ENCODE data around the gene SEMA6A. TPM values are rescaled to one million over a fixed set of nuclear protein-coding genes. Genes with fewer than 3 reads are reported as not detected.

SEMA6A gene
- total and polyA plus RNA-seq, 8 donors: 8.9 to 24.5 (median 14.1) TPM

- no peak for FAIRE-seq
- H3K27ac ChIP-seq: no peak overlapping the region
- intact Hi-C loops (cut with DNase I): no loop called here
- no peaks in the 10 kb centered on the region for H3K4me1 ChIP-seq
- no peaks in the 10 kb centered on the region for H3K27me3 ChIP-seq
- no peak for ATAC-seq
- H3K4me3 ChIP-seq: no peak overlapping the region
- no peaks in the 10 kb centered on the region for H3K36me3 ChIP-seq
- no peak for DNase-seq
- no peaks in the 10 kb centered on the region for H3K9me3 ChIP-seq
- 82 to 90% methylated on average over 1 of the region's 1 CpG for WGBS, 2 donors
- no peak for TF ChIP-seq CTCF (IDR thresholded peaks at IDR 0.05)
These were observed 155.4 kb downstream of the SEMA6A start for GRCh38 chr5:116419258-116419657.

- Histone ChIP-seq H3K27me3 (no peaks in the 10 kb centered on the region), H3K9me3 (no peaks in the 10 kb centered on the region), H3K36me3 (no peaks in the 10 kb centered on the region), H3K27ac (no peak overlapping the region), H3K4me1 (no peaks in the 10 kb centered on the region), H3K4me3 (no peak overlapping the region)
- DNase-seq: no peak
- ATAC-seq: peak in 3 of 4 donors; percentile 27 to 70 (median 62)
- FAIRE-seq: no peak
- no peak for TF ChIP-seq CTCF (IDR thresholded peaks at IDR 0.05)
- intact Hi-C loops (cut with DNase I): no loop called here
- WGBS, 2 donors: 41 to 42% methylated on average over 3 of the region's 3 CpGs
These were observed 155.8 kb downstream of the SEMA6A start for GRCh38 chr5:116418774-116419173.

GRCh38 chr5:116418016-116418415 is 156.6 kb downstream of the SEMA6A start:
- Histone ChIP-seq H3K36me3 (no peaks in the 10 kb centered on the region), H3K27ac (no peak overlapping the region), H3K4me3 (no peak overlapping the region), H3K27me3 (no peaks in the 10 kb centered on the region), H3K9me3 (no peaks in the 10 kb centered on the region), H3K4me1 (no peaks in the 10 kb centered on the region)
- TF ChIP-seq CTCF (IDR thresholded peaks at IDR 0.05): no peak
- intact Hi-C loops (cut with DNase I): no loop called here
- whole genome bisulfite sequencing, 2 donors: 79 to 80% methylated on average over 2 of the region's 2 CpGs
- DNase-seq (no peak), ATAC-seq (no peak), FAIRE-seq (no peak)

GRCh38 chr5:116415989-116416388 is 158.6 kb downstream of the SEMA6A start:
- DNase-seq: no peak
- Histone ChIP-seq H3K4me3 (no peak overlapping the region), H3K4me1 (peaks cover 0 to 2% (median under 1%) of the 10 kb centered on the region in 3 donors), H3K36me3 (no peaks in the 10 kb centered on the region), H3K27ac (no peak overlapping the region), H3K9me3 (no peaks in the 10 kb centered on the region), H3K27me3 (no peaks in the 10 kb centered on the region)
- no peak for FAIRE-seq
- TF ChIP-seq CTCF (IDR thresholded peaks at IDR 0.05): no peak
- intact Hi-C loops (cut with DNase I): no loop called here
- WGBS, 2 donors: 76 to 81% methylated on average over 5 of the region's 5 CpGs
- ATAC-seq: no peak

DNA sequence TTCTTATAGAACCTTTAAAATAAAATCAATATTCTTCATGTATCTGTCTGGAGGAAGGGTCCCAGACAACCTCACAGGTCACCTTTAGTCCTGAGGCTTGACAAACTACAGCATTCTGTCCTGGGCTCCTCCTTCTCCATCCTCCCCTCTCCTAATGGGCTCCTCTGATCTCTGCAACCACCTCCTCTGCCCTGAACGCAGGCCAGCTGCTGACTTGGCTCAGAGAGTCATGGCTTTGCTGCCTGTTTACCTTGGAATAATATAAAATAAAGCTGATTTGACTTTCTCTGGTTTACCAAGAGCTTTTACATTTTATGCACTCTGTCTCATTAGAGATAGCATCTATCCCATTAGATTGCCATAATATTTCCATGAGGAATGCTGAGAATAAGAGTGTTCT is 159.4 kb downstream of the SEMA6A start:
- H3K27ac ChIP-seq: no peak overlapping the region
- H3K4me1 ChIP-seq: peaks cover 6 to 10% (median 9%) of the 10 kb centered on the region in 3 donors
- no peak for DNase-seq
- peak in 1 of 4 donors; percentile 37 for ATAC-seq
- intact Hi-C loops (cut with DNase I): no loop called here
- TF ChIP-seq CTCF (IDR thresholded peaks at IDR 0.05): no peak
- H3K36me3 ChIP-seq: no peaks in the 10 kb centered on the region
- no peak overlapping the region for H3K4me3 ChIP-seq
- no peaks in the 10 kb centered on the region for H3K9me3 ChIP-seq
- H3K27me3 ChIP-seq: no peaks in the 10 kb centered on the region
- no peak for FAIRE-seq
- WGBS, 2 donors: 32 to 39% methylated on average over 1 of the region's 1 CpG
